Spleen (tissue), 11 donors: Measurements from ENCODE around the gene PRKCZ. TPM values are rescaled to one million over a fixed set of nuclear protein-coding genes. Genes with fewer than 3 reads are reported as not detected.

Experiments used
- DNase-seq: peaks from one replicate; pipeline ENCODE4 v3.0.0-alpha.2; 2020
- H3K27ac ChIP-seq, 8 donors: fragments of 200-600 bp; sonication (generic) in 7 of 8; 1 replicate in 4 of 8; 2 replicates in 4 of 8; pipeline versions ENCODE4 v1.5.0 to v1.8.0; 2016 to 2021; ENCODE audit warnings: inconsistent platforms in 4 of 8, mild to moderate bottlenecking in 4 of 8, moderate library complexity in 1 of 8
- H3K27me3 ChIP-seq, 7 donors: fragments of 200-600 bp; sonication (generic) in 6 of 7; replicated peaks in 1 of 7; 1 replicate in 4 of 7; 2 replicates in 3 of 7; pipeline versions ENCODE4 v1.5.0 to v1.8.0; 2016 to 2021; ENCODE audit warnings: inconsistent platforms in 3 of 7, mild to moderate bottlenecking in 1 of 7
- H3K36me3 ChIP-seq, 6 donors: fragments of 200-600 bp; sonication (generic) in 5 of 6; 1 replicate in 4 of 6; 2 replicates in 2 of 6; pipeline versions ENCODE4 v1.5.0 to v1.8.0; 2016 to 2021; ENCODE audit warnings: inconsistent platforms in 2 of 6
- H3K4me1 ChIP-seq, 6 donors: fragments of 200-600 bp; sonication (generic) in 5 of 6; 1 replicate in 3 of 6; 2 replicates in 3 of 6; pipeline versions ENCODE4 v1.5.0 to v1.8.0; 2016 to 2021; ENCODE audit warnings: inconsistent platforms in 3 of 6
- H3K4me3 ChIP-seq, 8 donors: fragments of 200-600 bp; sonication (generic) in 7 of 8; 1 replicate in 4 of 8; 2 replicates in 4 of 8; pipeline versions ENCODE4 v1.5.0 to v1.8.0; 2016 to 2021; ENCODE audit warnings: inconsistent platforms in 4 of 8, mild to moderate bottlenecking in 4 of 8, moderate library complexity in 2 of 8
- H3K9me3 ChIP-seq, 8 donors: fragments of 200-600 bp; sonication (generic) in 7 of 8; 1 replicate in 4 of 8; 2 replicates in 4 of 8; pipeline versions ENCODE4 v1.5.0 to v1.8.0; 2016 to 2021; ENCODE audit warnings: inconsistent platforms in 4 of 8
- CTCF ChIP-seq, 11 experiments: fragments of 200-600 bp in 7 of 11; fragments of 450-650 bp in 4 of 11; sonication (generic) in 4 of 11; IDR thresholded peaks in 8 of 11; conservative IDR thresholded peaks in 3 of 11; 1 replicate in 7 of 11; 2 replicates in 4 of 11; pipeline versions ENCODE4 v1.4.0 to v1.8.0; 2016 to 2021; ENCODE audit warnings: antibody characterized with exemption in 11 of 11, inconsistent platforms in 4 of 11, mild to moderate bottlenecking in 1 of 11
- POLR2A ChIP-seq, 3 donors: fragments of 450-650 bp; IDR thresholded peaks; one replicate each; pipeline ENCODE4 v1.5.1; 2017; ENCODE audit warnings: antibody characterized with exemption in 3 of 3, mild to moderate bottlenecking in 1 of 3
- POLR2AphosphoS5 ChIP-seq, 3 donors: sonication (generic); formaldehyde crosslinking; IDR thresholded peaks; one replicate each; pipeline ENCODE4 v1.5.1; 2017; ENCODE audit warnings: antibody characterized with exemption in 3 of 3
- WGBS, 5 donors: extraction: QIAGEN DNeasy Blood & Tissue Kit in 3 of 5; methylation state at CpG; one replicate each; pipeline versions ENCODE4 v1.1.5 to v1.1.7; 2013 to 2018; 5-methylcytosine and 5-hydroxymethylcytosine counted together
- intact Hi-C: fragments of 100-400 bp; cut with DNase I; formaldehyde crosslinking; loops from one replicate; pipeline ENCODE4 v1.15.0; 2023; ENCODE audit warnings: low total_unique reads
- polyA plus RNA-seq, 3 donors: library from polyadenylated mRNA; stranded (reverse); fragments of 200-250 nt; gene quantifications; one replicate each; pipeline ENCODE4 v1.2.1, GENCODE V29; 2013
- total RNA-seq, 7 donors: library from RNA; depleted of rRNA in 3 of 7; stranded (reverse); fragments of >200 nt in 3 of 7; fragmentation: NEBNext Ultra II Directional in 4 of 7; extraction: Animal tissue kit (Norgen Biotek cat#: 25700) in 4 of 7; gene quantifications; one replicate each; pipeline versions ENCODE4 v1.1.0 to v1.2.1, GENCODE V29; 2016 to 2021
- donor health status: healthy with polysubstance abuse.
- donor health status: DM: no; HTN: no; CAD: no; lungs with moderate emphysema.
- donor health status: DM: no; HTN: no; CAD: no.
- donor health status: Bipolar disorder and iron deficiency.
- donor health status: healthy.
- donor health status: DM: no; HTN: no; CAD: no.
- donor health status: DM: yes; HTN: yes; CAD: no.

The PRKCZ gene
- total and polyA plus RNA-seq, 10 donors: 17.6 to 61.8 (median 34.0) TPM

GRCh38 chr1:2108877-2109580 is 58.8 kb downstream of the PRKCZ start:
- TF ChIP-seq POLR2AphosphoS5 (IDR thresholded peaks at IDR 0.05): no peak
- TF ChIP-seq POLR2A (IDR thresholded peaks at IDR 0.05): no peak
- TF ChIP-seq CTCF (IDR thresholded peaks at IDR 0.05 in 8 of 11, conservative IDR thresholded peaks at IDR 0.05 in 3 of 11): no peak
- Histone ChIP-seq H3K27ac (no peak overlapping the region), H3K36me3 (peaks cover 0 to 19% (median 6%) of the 10 kb centered on the region in 6 donors), H3K4me1 (peaks cover 0 to 29% (median 19%) of the 10 kb centered on the region in 6 donors), H3K27me3 (no peaks in the 10 kb centered on the region), H3K4me3 (no peak overlapping the region), H3K9me3 (no peaks in the 10 kb centered on the region)
- no peak for DNase-seq
- WGBS, 5 donors: 82 to 89% (median 84%) methylated on average over 26 to 28 of the region's 28 CpGs
- intact Hi-C loops: no loop called here

- DNase-seq: no peak
Observed at GRCh38 chr1:2109581-2110021, 59.4 kb downstream of the PRKCZ start.

GRCh38 chr1:2110191-2110737 is 60.1 kb downstream of the PRKCZ start:
- DNase-seq: no peak
- intact Hi-C loops: no loop called here
- Histone ChIP-seq H3K27me3 (no peaks in the 10 kb centered on the region), H3K4me3 (no peak overlapping the region), H3K9me3 (no peaks in the 10 kb centered on the region), H3K4me1 (peaks cover 0 to 27% (median 24%) of the 10 kb centered on the region in 6 donors), H3K36me3 (peaks cover 0 to 19% (median 6%) of the 10 kb centered on the region in 6 donors), H3K27ac (no peak overlapping the region)
- 87 to 95% (median 93%) methylated on average over 12 to 18 of the region's 18 CpGs for WGBS, 5 donors
- TF ChIP-seq CTCF (IDR thresholded peaks at IDR 0.05 in 8 of 11, conservative IDR thresholded peaks at IDR 0.05 in 3 of 11) (no peak), POLR2A (IDR thresholded peaks at IDR 0.05) (no peak), POLR2AphosphoS5 (IDR thresholded peaks at IDR 0.05) (no peak)

More at GRCh38 chr1:2109581-2110021, 59.4 kb downstream of the PRKCZ start:
- TF ChIP-seq POLR2AphosphoS5 (IDR thresholded peaks at IDR 0.05): no peak
- TF ChIP-seq CTCF (IDR thresholded peaks at IDR 0.05 in 8 of 11, conservative IDR thresholded peaks at IDR 0.05 in 3 of 11): no peak
- TF ChIP-seq POLR2A (IDR thresholded peaks at IDR 0.05): no peak
- Histone ChIP-seq H3K9me3 (no peaks in the 10 kb centered on the region), H3K27ac (no peak overlapping the region), H3K27me3 (no peaks in the 10 kb centered on the region), H3K4me1 (peaks cover 0 to 29% (median 20%) of the 10 kb centered on the region in 6 donors), H3K36me3 (peaks cover 0 to 19% (median 6%) of the 10 kb centered on the region in 6 donors), H3K4me3 (no peak overlapping the region)
- intact Hi-C loops: no loop called here
- 84 to 96% (median 93%) methylated on average over 9 to 24 of the region's 24 CpGs for WGBS, 5 donors
